AG04450 (cell line): ENCODE measurements around the gene NRIP2. TPM values are rescaled to one million over a fixed set of nuclear protein-coding genes. Genes with fewer than 3 reads are reported as not detected.

Source experiments
- CTCF ChIA-PET: fragments of 300-600, 350-600 bp; formaldehyde crosslinking; extraction: SDS; loops from one replicate; lab custom pipeline; 2022; ENCODE audit warnings: antibody characterized with exemption, inconsistent platforms; lab: Charles Lee
- POLR2A ChIA-PET: fragments of 350-600 bp; formaldehyde crosslinking; extraction: SDS; loops from one replicate; lab custom pipeline; 2021; ENCODE audit warnings: antibody characterized with exemption, inconsistent platforms; lab: Yijun Ruan, JAX
- DNase-seq: peaks from one replicate; pipeline ENCODE4 v3.0.0-alpha.2; 2011; ENCODE audit warnings: low read depth, low spot score
- H3K27ac ChIP-seq: one replicate; pipeline ENCODE4 v1.5.1; 2012; ENCODE audit warnings: low read depth, low read length, control low read depth
- H3K27me3 ChIP-seq: one replicate; pipeline ENCODE4 v1.6.0; 2012; ENCODE audit warnings: low read length; ENCODE audit not compliant: control insufficient read depth, insufficient read depth
- H3K4me3 ChIP-seq: 2 replicates; pipeline ENCODE4 v1.5.1; 2011; ENCODE audit warnings: mild to moderate bottlenecking, low read depth, low read length, control low read depth
- H3K9me3 ChIP-seq: 2 replicates; pipeline ENCODE4 v1.5.1; 2012; ENCODE audit warnings: low read length; ENCODE audit not compliant: control insufficient read depth, insufficient read depth
- polyA plus RNA-seq: library from polyadenylated mRNA; depleted of rRNA; stranded (reverse); fragments of >200 nt; gene quantifications from 2 replicates; pipeline ENCODE4 v1.2.3, GENCODE V29; 2011
- TF ChIP-seq, protein P1 (sequence below): IDR thresholded peaks from 2 replicates; pipeline ENCODE4 v1.5.1; 2011; ENCODE audit warnings: low read depth, low read length, control low read depth, inconsistent platforms

NRIP2 gene
- polyA plus RNA-seq, 1 experiment: 0.66 TPM

GRCh38 chr12:2851931-2852330 lies 17.1 kb upstream of the NRIP2 start:
- H3K9me3 ChIP-seq: no peaks in the 10 kb centered on the region
- no peak overlapping the region for H3K27ac ChIP-seq
- TF ChIP-seq, protein P1, sequence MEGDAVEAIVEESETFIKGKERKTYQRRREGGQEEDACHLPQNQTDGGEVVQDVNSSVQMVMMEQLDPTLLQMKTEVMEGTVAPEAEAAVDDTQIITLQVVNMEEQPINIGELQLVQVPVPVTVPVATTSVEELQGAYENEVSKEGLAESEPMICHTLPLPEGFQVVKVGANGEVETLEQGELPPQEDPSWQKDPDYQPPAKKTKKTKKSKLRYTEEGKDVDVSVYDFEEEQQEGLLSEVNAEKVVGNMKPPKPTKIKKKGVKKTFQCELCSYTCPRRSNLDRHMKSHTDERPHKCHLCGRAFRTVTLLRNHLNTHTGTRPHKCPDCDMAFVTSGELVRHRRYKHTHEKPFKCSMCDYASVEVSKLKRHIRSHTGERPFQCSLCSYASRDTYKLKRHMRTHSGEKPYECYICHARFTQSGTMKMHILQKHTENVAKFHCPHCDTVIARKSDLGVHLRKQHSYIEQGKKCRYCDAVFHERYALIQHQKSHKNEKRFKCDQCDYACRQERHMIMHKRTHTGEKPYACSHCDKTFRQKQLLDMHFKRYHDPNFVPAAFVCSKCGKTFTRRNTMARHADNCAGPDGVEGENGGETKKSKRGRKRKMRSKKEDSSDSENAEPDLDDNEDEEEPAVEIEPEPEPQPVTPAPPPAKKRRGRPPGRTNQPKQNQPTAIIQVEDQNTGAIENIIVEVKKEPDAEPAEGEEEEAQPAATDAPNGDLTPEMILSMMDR: no peak
- H3K4me3 ChIP-seq: no peak overlapping the region
- DNase-seq: no peak
- CTCF ChIA-PET: interaction anchor here (0.8 to 1.6 kb wide), 3 partner anchors 9 to 183 kb away, joined by 3 to 8 read pairs (median 3); no protein-coding TSS in a partner anchor
- POLR2A ChIA-PET: no interaction called here
- H3K27me3 ChIP-seq: no peaks in the 10 kb centered on the region

DNA sequence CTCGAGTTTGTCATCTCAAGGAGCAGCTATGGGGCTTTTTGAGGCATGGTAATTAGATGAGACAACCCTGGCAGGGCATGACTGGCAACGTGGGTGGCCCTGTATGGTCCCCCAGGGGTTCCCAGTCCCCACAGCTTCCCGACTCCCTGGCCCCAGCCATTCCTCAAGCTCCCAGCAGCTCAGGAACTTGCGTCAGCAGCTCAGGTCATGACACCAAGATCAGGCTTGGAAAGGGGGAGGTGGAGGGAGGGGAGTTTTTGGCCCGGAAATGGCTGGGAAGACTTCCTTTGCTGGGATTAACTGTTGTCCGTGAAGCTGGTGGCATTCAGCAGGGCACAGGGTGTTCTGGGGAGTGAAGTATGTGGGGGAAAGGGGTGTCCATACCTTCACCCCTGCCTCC lies 10.4 kb upstream of the NRIP2 start:
- Histone ChIP-seq H3K9me3 (no peaks in the 10 kb centered on the region), H3K4me3 (no peak overlapping the region), H3K27ac (peak overlapping the region; percentile 47), H3K27me3 (no peaks in the 10 kb centered on the region)
- DNase-seq: no peak
- ChIA-PET POLR2A (interaction anchor here (0.6 to 1.2 kb wide), 3 partner anchors 12 to 446 kb away, joined by 4 read pairs; partner anchors contain the start of genes FOXM1 and RHNO1), CTCF (interaction anchor here (1.0 to 3.1 kb wide), 6 partner anchors 9 to 196 kb away, joined by 3 to 22 read pairs (median 6); partner anchors contain the start of genes ITFG2 and NRIP2)
- TF ChIP-seq, protein P1: no peak

DNA sequence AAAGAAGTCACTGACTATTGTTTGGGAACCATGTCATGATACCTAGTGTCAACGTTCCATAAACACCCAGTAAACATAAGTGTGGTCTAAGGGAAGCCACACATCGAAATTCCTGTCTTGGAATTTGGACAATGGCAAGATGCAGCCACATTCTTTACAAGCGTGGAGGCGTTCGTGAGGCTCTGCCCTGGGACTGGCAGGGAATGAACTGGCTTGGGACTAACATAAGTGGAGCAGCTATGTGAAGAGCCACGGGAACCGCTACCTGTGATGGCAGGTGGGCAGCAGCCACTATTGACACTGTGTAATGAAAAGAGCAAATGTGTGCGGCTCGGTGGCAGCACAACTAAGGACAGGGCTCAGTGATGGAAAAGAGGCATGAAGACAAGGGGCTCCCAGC lies 10.0 kb upstream of the NRIP2 start:
- no peaks in the 10 kb centered on the region for H3K9me3 ChIP-seq
- TF ChIP-seq, protein P1: no peak
- DNase-seq: no peak
- CTCF ChIA-PET: interaction anchor here (1.1 to 3.1 kb wide), 5 partner anchors 9 to 196 kb away, joined by 3 to 22 read pairs (median 7); partner anchors contain the start of gene NRIP2
- peak overlapping the region; percentile 47 for H3K27ac ChIP-seq
- POLR2A ChIA-PET: interaction anchor here (0.6 to 1.2 kb wide), 3 partner anchors 13 to 446 kb away, joined by 4 read pairs; partner anchors contain the start of genes FOXM1 and RHNO1
- H3K4me3 ChIP-seq: no peak overlapping the region
- no peaks in the 10 kb centered on the region for H3K27me3 ChIP-seq

DNA sequence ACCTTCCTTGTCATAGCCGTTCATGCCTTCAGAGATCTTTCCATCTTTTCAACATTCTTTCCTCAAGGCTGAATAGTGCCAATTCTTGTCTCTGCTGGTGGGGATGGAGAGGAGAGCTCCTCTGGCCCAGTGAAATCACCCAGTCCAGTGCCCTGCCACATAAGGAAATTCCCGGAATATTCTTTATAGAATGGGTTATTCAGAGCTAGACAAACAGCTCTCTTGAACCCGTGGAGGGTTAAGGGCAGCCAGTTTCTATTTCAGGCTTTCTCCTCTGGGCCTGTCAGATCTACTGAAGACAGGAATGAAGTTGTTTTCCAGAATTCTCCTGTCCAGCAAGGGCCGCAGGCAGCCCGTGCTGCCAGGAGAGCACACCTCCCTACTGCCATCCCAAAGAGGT lies 8.1 kb upstream of the NRIP2 start:
- Histone ChIP-seq H3K27me3 (no peaks in the 10 kb centered on the region), H3K9me3 (no peaks in the 10 kb centered on the region), H3K27ac (no peak overlapping the region), H3K4me3 (no peak overlapping the region)
- no peak for DNase-seq
- TF ChIP-seq, protein P1: no peak
- ChIA-PET CTCF (interaction anchor here (1.1 kb wide), 1 partner anchor 9 kb away, joined by 3 read pairs; no protein-coding TSS in a partner anchor), POLR2A (no interaction called here)

DNA sequence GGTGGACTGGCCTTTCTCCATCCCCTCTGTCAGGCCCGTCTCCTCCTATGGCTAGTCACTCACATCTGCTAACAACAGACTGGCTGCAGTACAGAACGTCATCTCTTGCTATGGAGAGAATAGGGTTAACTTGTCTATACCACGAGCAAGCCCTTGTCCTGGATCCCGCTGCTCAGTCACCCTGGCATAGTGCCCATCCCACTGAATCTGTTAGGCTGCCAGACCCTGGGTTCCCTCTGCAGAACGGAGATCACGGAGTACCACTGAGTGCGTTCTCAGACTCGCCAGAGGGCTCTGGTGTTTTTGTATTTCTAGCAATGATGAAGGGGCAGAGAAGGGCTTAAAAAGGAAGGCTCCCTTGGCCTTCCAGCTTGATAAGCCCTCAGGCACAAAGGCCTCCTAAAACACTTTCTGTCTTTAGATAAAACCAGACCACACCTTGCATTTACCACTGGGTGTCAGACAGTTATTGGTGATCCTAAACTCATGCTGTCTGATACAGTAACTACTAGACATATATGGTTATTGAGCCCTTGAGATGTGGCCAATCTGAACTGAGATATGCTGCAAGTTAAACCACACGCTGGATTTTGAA lies 6.3 kb upstream of the NRIP2 start:
- no peak for DNase-seq
- Histone ChIP-seq H3K27me3 (no peaks in the 10 kb centered on the region), H3K4me3 (no peak overlapping the region), H3K9me3 (no peaks in the 10 kb centered on the region), H3K27ac (no peak overlapping the region)
- POLR2A ChIA-PET: no interaction called here
- CTCF ChIA-PET: interaction anchor here (1.6 kb wide), 1 partner anchor 13 kb away, joined by 4 read pairs; no protein-coding TSS in a partner anchor
- TF ChIP-seq, protein P1: no peak
